Osteocyte (in vitro differentiated cells): ENCODE results near the gene AMY2B. TPM values are rescaled to one million over a fixed set of nuclear protein-coding genes. Genes with fewer than 3 reads are reported as not detected.
"Not testable (repeated sequence)": the region's sequence is repeated elsewhere in the genome, so short reads cannot be mapped to it uniquely, and the experiment has no call there.

ENCODE experiments used
- DNase-seq: peaks from one replicate; pipeline ENCODE4 v3.0.0; 2021; ENCODE audit warnings: mixed read lengths; ENCODE audit not compliant: unreplicated experiment; ENCODE audit errors: extremely low spot score
- H3K27ac Mint-ChIP-seq: one replicate; pipeline ENCODE4 v1.8.0; 2021; ENCODE audit warnings: mild to moderate bottlenecking, mixed read lengths; ENCODE audit not compliant: unreplicated experiment
- H3K27me3 Mint-ChIP-seq: one replicate; pipeline ENCODE4 v1.8.0; 2021; ENCODE audit warnings: mixed read lengths; ENCODE audit not compliant: unreplicated experiment
- H3K36me3 Mint-ChIP-seq: one replicate; pipeline ENCODE4 v1.8.0; 2021; ENCODE audit warnings: mixed read lengths; ENCODE audit not compliant: unreplicated experiment
- H3K4me1 Mint-ChIP-seq: one replicate; pipeline ENCODE4 v1.8.0; 2021; ENCODE audit warnings: mixed read lengths; ENCODE audit not compliant: unreplicated experiment
- H3K4me3 Mint-ChIP-seq: one replicate; pipeline ENCODE4 v1.8.0; 2021; ENCODE audit warnings: mild to moderate bottlenecking, moderate library complexity, mixed read lengths; ENCODE audit not compliant: unreplicated experiment
- H3K9me3 Mint-ChIP-seq: one replicate; pipeline ENCODE4 v1.8.0; 2021; ENCODE audit warnings: mixed read lengths; ENCODE audit not compliant: unreplicated experiment
- CTCF ChIP-seq: fragments of 200-600 bp; sonication (generic); IDR thresholded peaks from 2 replicates; pipeline ENCODE4 v1.5.0; 2021; ENCODE audit warnings: antibody characterized with exemption, mild to moderate bottlenecking, moderate library complexity
- total RNA-seq: library from RNA; stranded (reverse); gene quantifications from 2 replicates; pipeline ENCODE4 v1.2.1, GENCODE V29; 2021

Gene AMY2B
- total RNA-seq, 1 donor from 2014 or later: 8.2 TPM

GRCh38 chr1:103616362-103616761, 45.0 kb downstream of the AMY2B start:
- TF ChIP-seq CTCF: no peak
- H3K27me3 Mint-ChIP-seq: peaks cover 3% of the 10 kb centered on the region
- no peaks in the 10 kb centered on the region for H3K36me3 Mint-ChIP-seq
- H3K4me1 Mint-ChIP-seq: no peaks in the 10 kb centered on the region
- no peak for DNase-seq
- H3K4me3 Mint-ChIP-seq: no peak overlapping the region
- H3K9me3 Mint-ChIP-seq: no peaks in the 10 kb centered on the region
- no peak overlapping the region for H3K27ac Mint-ChIP-seq

- not testable (repeated sequence) for H3K27me3 Mint-ChIP-seq, H3K36me3 Mint-ChIP-seq, DNase-seq
These were observed 45.6 kb downstream of the AMY2B start, which contains the start of gene AMY2A for GRCh38 chr1:103616994-103617477. TSS of gene AMY2A (plus strand) at chr1:103617427. CDS start at chr1:103617441, 14 bp downstream.

GRCh38 chr1:103627436-103627835, 56.0 kb downstream of the AMY2B start:
- not testable (repeated sequence) for H3K4me3 Mint-ChIP-seq, H3K27me3 Mint-ChIP-seq, H3K36me3 Mint-ChIP-seq, H3K27ac Mint-ChIP-seq, H3K4me1 Mint-ChIP-seq, DNase-seq, H3K9me3 Mint-ChIP-seq

More at GRCh38 chr1:103616994-103617477, 45.6 kb downstream of the AMY2B start, which contains the start of gene AMY2A:
- not testable (repeated sequence) for H3K4me1 Mint-ChIP-seq, H3K4me3 Mint-ChIP-seq, H3K9me3 Mint-ChIP-seq, H3K27ac Mint-ChIP-seq

Other genes with a start within 250 kb of the AMY2B start
- 18.8 and 23.2 TPM in 2 replicates for gene RNPC3, start 45.9 kb upstream of the AMY2B start, total RNA-seq
- not detected in 2 replicates for gene AMY2A, start 45.8 kb downstream of the AMY2B start, total RNA-seq
- gene AMY1A, start 84.2 kb downstream of the AMY2B start, total RNA-seq: not detected in 2 replicates
- gene AMY1B, start 124.6 kb downstream of the AMY2B start, total RNA-seq: not detected in 2 replicates
- gene AMY1C, start 178.3 kb downstream of the AMY2B start, total RNA-seq: not detected in 2 replicates